K562 (cell line): ENCODE measurements around the gene NYNRIN. TPM values are rescaled to one million over a fixed set of nuclear protein-coding genes. Genes with fewer than 3 reads are reported as not detected.

Experiments used
- ATAC-seq: fragments of 200-7000 bp; cut with Tn5 transposase; 3 replicates; pipeline ENCODE4 v1.9.1; 2020; ENCODE audit warnings: moderate library complexity
- BruUV-seq: library from RNA; stranded (reverse); fragments of 400-500 nt; replicated peaks from 2 replicates; lab custom pipeline; 2021; lab: Mats Ljungman, UMichigan
- CTCF ChIA-PET: fragments of 300-600 bp; formaldehyde crosslinking; extraction: SDS; loops from one replicate; lab custom pipeline; 2021; ENCODE audit warnings: low intra/inter-chr PET ratio; lab: Yijun Ruan, JAX
- POLR2A ChIA-PET: fragments of 300-600, 350-650 bp; sonication (Branson Sonifier 250); formaldehyde crosslinking; extraction: SDS; loops from one replicate; lab custom pipeline; 2021; ENCODE audit warnings: antibody characterized with exemption, inconsistent platforms; lab: Yijun Ruan, JAX
- DNase-seq, 4 experiments: peaks; one replicate each; pipeline versions ENCODE4 v3.0.0 to v3.0.0-alpha.2; 2011 to 2018; ENCODE audit warnings: low spot score in 3 of 4, mixed read lengths in 3 of 4; ENCODE audit errors: extremely low read depth in 1 of 4
- FAIRE-seq: peaks from 2 replicates; lab custom pipeline; 2011; peaks lifted over from hg19 to GRCh38; lab: Jason Lieb, UNC
- H2AFZ ChIP-seq: 2 replicates; pipeline ENCODE4 v1.6.0; 2011; ENCODE audit warnings: low read depth, low read length, control low read depth, inconsistent platforms
- H3K27ac ChIP-seq: fragments of 200-600 bp; 3 replicates; pipeline ENCODE4 v1.8.0; 2011; ENCODE audit warnings: low read depth, mild to moderate bottlenecking, control low read depth, inconsistent platforms, low read length, moderate library complexity, mixed read lengths; ENCODE audit errors: extremely low read depth
- H3K27me3 ChIP-seq, 2 experiments: fragments of 300-600 bp in 1 of 2; 2 replicates in 1 of 2; 3 replicates in 1 of 2; pipeline versions ENCODE4 v1.6.0 to v1.8.0; 2011; ENCODE audit warnings: inconsistent platforms in 2 of 2, low read length in 2 of 2, mild to moderate bottlenecking in 1 of 2, mixed read lengths in 1 of 2, moderate library complexity in 1 of 2; ENCODE audit not compliant: control insufficient read depth in 2 of 2, insufficient read depth in 2 of 2
- H3K36me3 ChIP-seq: fragments of 300-600 bp; 3 replicates; pipeline ENCODE4 v1.8.0; 2011; ENCODE audit warnings: mild to moderate bottlenecking, low read length, inconsistent platforms; ENCODE audit not compliant: control insufficient read depth, insufficient read depth
- H3K4me1 ChIP-seq, 2 experiments: fragments of 200-600 bp in 1 of 2; replicated peaks in 1 of 2; 2 replicates in 1 of 2; 3 replicates in 1 of 2; pipeline versions ENCODE4 v1.5.1 to v1.8.0; 2011; ENCODE audit warnings: inconsistent platforms in 2 of 2, low read length in 2 of 2, mild to moderate bottlenecking in 1 of 2, mixed read lengths in 1 of 2, moderate library complexity in 1 of 2; ENCODE audit not compliant: control insufficient read depth in 2 of 2, insufficient read depth in 2 of 2
- H3K4me2 ChIP-seq: 2 replicates; pipeline ENCODE4 v1.6.1; 2011; ENCODE audit warnings: low read length, control low read depth, inconsistent platforms, mixed read lengths; ENCODE audit not compliant: insufficient read depth
- H3K4me3 ChIP-seq: fragments of 200-600 bp; sonication (generic), shearing (Covaris generic); 2 replicates; pipeline ENCODE4 v1.5.1; 2016; ENCODE audit warnings: control low read depth, inconsistent platforms
- H3K79me2 ChIP-seq: fragments of 200-600 bp; 3 replicates; pipeline ENCODE4 v1.8.0; 2011; ENCODE audit warnings: low read length, inconsistent platforms; ENCODE audit not compliant: control insufficient read depth, insufficient read depth
- H3K9ac ChIP-seq, 2 experiments: 2 replicates each; pipeline versions ENCODE4 v1.6.0 to v1.6.1; 2011; ENCODE audit warnings: low read depth in 2 of 2, low read length in 2 of 2, control low read depth in 1 of 2, inconsistent platforms in 1 of 2, mild to moderate bottlenecking in 1 of 2, mixed read lengths in 1 of 2; ENCODE audit not compliant: insufficient read depth in 1 of 2
- H3K9me1 ChIP-seq: one replicate; pipeline ENCODE4 v1.6.0; 2011; ENCODE audit warnings: inconsistent platforms, mild to moderate bottlenecking, low read length, moderate library complexity; ENCODE audit not compliant: control insufficient read depth, insufficient read depth
- H3K9me3 ChIP-seq: replicated peaks from 2 replicates; pipeline ENCODE4 v1.5.1; 2011; ENCODE audit warnings: low read depth, low read length, inconsistent platforms; ENCODE audit not compliant: control insufficient read depth, insufficient read depth
- H4K20me1 ChIP-seq: replicated peaks from 2 replicates; pipeline ENCODE4 v1.6.1; 2011; ENCODE audit warnings: low read length, inconsistent platforms, mixed read lengths; ENCODE audit not compliant: control insufficient read depth, insufficient read depth
- BRF2 ChIP-seq: IDR thresholded peaks from 3 replicates; pipeline ENCODE4 v1.6.1; 2011; ENCODE audit warnings: borderline replicate concordance, mild to moderate bottlenecking; ENCODE audit not compliant: insufficient read length, insufficient read depth
- C11orf30 ChIP-seq: fragments of 450-650 bp; IDR thresholded peaks from 2 replicates; pipeline ENCODE4 v1.6.1; 2016; ENCODE audit warnings: low read depth, mild to moderate bottlenecking
- CUX1 ChIP-seq: fragments of 200-800 bp; sonication (Bioruptor generic); IDR thresholded peaks from 2 replicates; pipeline ENCODE4 v1.6.1; 2016; ENCODE audit warnings: missing genetic modification characterization, missing compliant biosample characterization
- ELF1 ChIP-seq: fragments of 200-800 bp; sonication (Bioruptor generic); IDR thresholded peaks from 2 replicates; pipeline ENCODE4 v1.6.1; 2016; ENCODE audit warnings: missing genetic modification characterization, missing compliant biosample characterization
- JUND ChIP-seq, 2 experiments: IDR thresholded peaks; 2 replicates in 1 of 2; 3 replicates in 1 of 2; pipeline ENCODE4 v1.6.1; 2011; ENCODE audit warnings: borderline replicate concordance in 2 of 2, low read depth in 2 of 2, low read length in 2 of 2, improper control_type of control experiment in 1 of 2, missing biosample characterization in 1 of 2, missing genetic modification characterization in 1 of 2, missing genetic modification reagents in 1 of 2
- MNT ChIP-seq, 2 experiments: fragments of 450-650 bp; conservative IDR thresholded peaks; 2 replicates each; pipeline ENCODE4 v1.6.1; 2017; ENCODE audit warnings: mild to moderate bottlenecking in 2 of 2, moderate library complexity in 2 of 2
- NCOR1 ChIP-seq: fragments of 450-650 bp; IDR thresholded peaks from 2 replicates; pipeline ENCODE4 v1.6.1; 2016; ENCODE audit warnings: mild to moderate bottlenecking, moderate library complexity
- POU5F1 ChIP-seq: fragments of 150-350 bp; IDR thresholded peaks from 2 replicates; pipeline ENCODE4 v1.6.1; 2014; ENCODE audit warnings: borderline replicate concordance, low read length, low read depth, mild to moderate bottlenecking; ENCODE audit not compliant: partially characterized antibody
- SMAD1 ChIP-seq: fragments of 150-350 bp; IDR thresholded peaks from 2 replicates; pipeline ENCODE4 v1.6.1; 2014; ENCODE audit warnings: low read length, low read depth; ENCODE audit not compliant: partially characterized antibody
- ZNF311 ChIP-seq: fragments of 250-450 bp; sonication (Bioruptor Pico); IDR thresholded peaks from 2 replicates; pipeline ENCODE4 v1.4.0; 2020; ENCODE audit warnings: mild to moderate bottlenecking, moderate library complexity
- ZNF431 ChIP-seq: sonication (generic); formaldehyde crosslinking; IDR thresholded peaks from 2 replicates; pipeline ENCODE4 v1.8.0; 2022; ENCODE audit warnings: mild to moderate bottlenecking, missing genetic modification reagents
- ZNF780A ChIP-seq: fragments of 250-450 bp; sonication (Bioruptor Pico); IDR thresholded peaks from 2 replicates; pipeline ENCODE4 v1.5.0; 2021; ENCODE audit warnings: mild to moderate bottlenecking
- WGBS: fragments of 100-300 bp; shearing (Covaris generic); methylation state at CpG from one replicate; pipeline ENCODE4 v1.1.6; 2016; ENCODE audit warnings: low coverage, mixed read lengths; ENCODE audit not compliant: insufficient coverage; ENCODE audit errors: missing lambda C conversion rate; 5-methylcytosine and 5-hydroxymethylcytosine counted together
- in situ Hi-C: fragments of 300-500 bp; cut with MboI; formaldehyde crosslinking; loops from 4 replicates; pipeline ENCODE4 v1.15.0; 2018; ENCODE audit warnings: inconsistent platforms, mixed read lengths
- intact Hi-C: fragments of 100-400 bp; cut with micrococcal nuclease; formaldehyde crosslinking; loops from 2 replicates; pipeline ENCODE4 v1.14.2; 2022
- polyA plus RNA-seq, 8 experiments: library from polyadenylated mRNA; depleted of rRNA in 4 of 8; stranded (reverse) in 5 of 8; unstranded in 3 of 8; fragments of >200 nt; fragmentation: Nextera tagmentation in 2 of 8; fragmentation: Illumina TruSeq in 1 of 8; extraction: Ambion mirVana in 2 of 8; extraction: Trizol in 1 of 8; gene quantifications; 2 replicates each; pipeline versions ENCODE4 v1.2.1 to v1.2.3, GENCODE V29; 2011 to 2014; ENCODE audit warnings: inconsistent platforms in 1 of 8, missing spikeins in 1 of 8
- total RNA-seq, 7 experiments: library from RNA; depleted of rRNA in 6 of 7; stranded (reverse); fragments of >200 nt in 6 of 7; fragmentation: Illumina TruSeq in 2 of 7; extraction: Trizol in 2 of 7; gene quantifications; 2 replicates each; pipeline versions ENCODE4 v1.2.1 to v1.2.3, GENCODE V29; 2011 to 2021; ENCODE audit warnings: low replicate concordance in 1 of 7

NYNRIN gene
- total and polyA plus RNA-seq, 9 of the 15 experiments (the other 6 are each of a cell fraction or from before 2014, with no cell fraction given) = 0.04 to 1.2 (median 0.28) TPM

GRCh38 chr14:24425704-24426103, 26.9 kb downstream of the NYNRIN start:
- H3K9me3 ChIP-seq = no peaks in the 10 kb centered on the region; the same call in 1 of the 2 replicates
- ChIA-PET CTCF (no interaction called here), POLR2A (interaction anchor here (1.0 to 1.9 kb wide), 2 partner anchors 14 to 17 kb away, joined by 3 to 6 read pairs; no protein-coding TSS in a partner anchor)
- peak; percentile 80 for FAIRE-seq
- WGBS = 3% methylated on average over 3 of the region's 3 CpGs
- peak overlapping the region; percentile 82 for H2AFZ ChIP-seq
- no peaks in the 10 kb centered on the region for H3K36me3 ChIP-seq
- peaks cover 37 to 43% of the 10 kb centered on the region in 2 experiments for H3K4me1 ChIP-seq
- in situ Hi-C loops = no loop called here
- no peaks in the 10 kb centered on the region for H3K9me1 ChIP-seq
- no peak overlapping the region for H3K4me3 ChIP-seq
- no peaks in the 10 kb centered on the region for H4K20me1 ChIP-seq
- H3K9ac ChIP-seq = peak overlapping the region in 1 of 2 experiments; percentile 38; a peak in 1 of 4 replicates
- intact Hi-C loops = no loop called here
- BruUV-seq = no TSS peak
- H3K79me2 ChIP-seq = peaks cover 6% of the 10 kb centered on the region
- peak overlapping the region; percentile 46; the same call in 1 of the 2 replicates for H3K4me2 ChIP-seq
- no peak for ATAC-seq
- peak overlapping the region; percentile 53; the same call in 1 of the 3 replicates for H3K27ac ChIP-seq
- no peaks in the 10 kb centered on the region for H3K27me3 ChIP-seq
- peak; percentile 44 to 80 (median 58) for DNase-seq
- TF ChIP-seq ZNF431 (CRISPR knock-in tag) (no peak), ZNF780A (CRISPR knock-in tag) (no peak), CUX1 (CRISPR knock-in tag) (no peak), JUND (IDR thresholded peaks at IDR 0.05; ENCODE audit: borderline replicate concordance, low read depth, low read length) (0 out of 2 replicates have a peak, but pooled peaks have one; percentile 1), JUND (tag; IDR thresholded peaks at IDR 0.05; ENCODE audit: borderline replicate concordance, low read depth, low read length) (no peak), ZNF311 (CRISPR knock-in tag) (no peak), POU5F1 (no peak), NCOR1 (peak; percentile 27; the same call in 1 of the 2 replicates), ELF1 (no peak), C11orf30 (peak; percentile 26; the same call in 1 of the 2 replicates), BRF2 (no peak), MNT (conservative IDR thresholded peaks at IDR 0.05) (0 out of 4 replicates have a peak, but pooled peaks of 1 of the 2 experiments have one; percentile 35), SMAD1 (peak; percentile 100)
